Liver (tissue), 9 donors: ENCODE measurements around the gene SNAPC2. TPM values are rescaled to one million over a fixed set of nuclear protein-coding genes. Genes with fewer than 3 reads are reported as not detected.

Experiments used
- DNase-seq: peaks from one replicate; pipeline ENCODE4 v3.0.0-alpha.2; 2017; ENCODE audit warnings: low spot score
- H3K27ac ChIP-seq, 2 donors: one replicate each; pipeline ENCODE4 v1.7.0; 2013; ENCODE audit warnings: inconsistent platforms in 2 of 2, low read length in 2 of 2, control low read depth in 1 of 2, low read depth in 1 of 2, mild to moderate bottlenecking in 1 of 2
- H3K27me3 ChIP-seq, 4 donors: one replicate each; pipeline versions ENCODE4 v1.6.1 to v1.7.0; 2013; ENCODE audit warnings: low read length in 3 of 4, inconsistent platforms in 1 of 4, mild to moderate bottlenecking in 1 of 4, moderate library complexity in 1 of 4; ENCODE audit not compliant: control insufficient read depth in 4 of 4, insufficient read depth in 4 of 4
- H3K36me3 ChIP-seq, 4 donors: one replicate each; pipeline versions ENCODE4 v1.6.1 to v1.7.0; 2013; ENCODE audit warnings: low read length in 3 of 4, mild to moderate bottlenecking in 3 of 4, low read depth in 1 of 4, moderate library complexity in 1 of 4; ENCODE audit not compliant: control insufficient read depth in 4 of 4, insufficient read depth in 3 of 4
- H3K4me1 ChIP-seq, 4 donors: one replicate each; pipeline versions ENCODE4 v1.6.1 to v1.7.0; 2013; ENCODE audit warnings: low read length in 3 of 4, mild to moderate bottlenecking in 3 of 4, moderate library complexity in 1 of 4; ENCODE audit not compliant: control insufficient read depth in 4 of 4, insufficient read depth in 4 of 4
- H3K4me3 ChIP-seq, 3 donors: one replicate each; pipeline versions ENCODE4 v1.6.1 to v1.7.0; 2013; ENCODE audit warnings: low read length in 3 of 3, control low read depth in 1 of 3, low read depth in 1 of 3, mild to moderate bottlenecking in 1 of 3
- H3K9ac ChIP-seq, 2 donors: one replicate each; pipeline ENCODE4 v1.7.0; 2013; ENCODE audit warnings: low read length in 2 of 2, mild to moderate bottlenecking in 2 of 2, moderate library complexity in 2 of 2, control low read depth in 1 of 2, low read depth in 1 of 2
- H3K9me3 ChIP-seq, 4 donors: one replicate each; pipeline versions ENCODE4 v1.6.1 to v1.7.0; 2013; ENCODE audit warnings: low read length in 3 of 4; ENCODE audit not compliant: control insufficient read depth in 4 of 4
- EGR1 ChIP-seq, 2 donors: IDR thresholded peaks; 2 replicates each; pipeline ENCODE4 v1.6.1; 2016 to 2018; ENCODE audit warnings: antibody characterized with exemption in 2 of 2, low read depth in 2 of 2
- FOXA1 ChIP-seq: IDR thresholded peaks from 2 replicates; pipeline ENCODE4 v1.6.1; 2016; ENCODE audit warnings: antibody characterized with exemption
- FOXA2 ChIP-seq: IDR thresholded peaks from 2 replicates; pipeline ENCODE4 v1.6.1; 2016; ENCODE audit warnings: antibody characterized with exemption
- GABPA ChIP-seq, 2 donors: IDR thresholded peaks in 1 of 2; conservative IDR thresholded peaks in 1 of 2; 2 replicates each; pipeline ENCODE4 v1.6.1; 2016; ENCODE audit warnings: antibody characterized with exemption in 2 of 2, mild to moderate bottlenecking in 1 of 2, moderate library complexity in 1 of 2
- HNF4A ChIP-seq, 2 donors: conservative IDR thresholded peaks; 2 replicates each; pipeline ENCODE4 v1.6.1; 2016; ENCODE audit warnings: antibody characterized with exemption in 2 of 2, mild to moderate bottlenecking in 2 of 2
- JUND ChIP-seq, 2 donors: IDR thresholded peaks; 2 replicates each; pipeline ENCODE4 v1.6.1; 2016; ENCODE audit warnings: antibody characterized with exemption in 2 of 2
- NR2F2 ChIP-seq: IDR thresholded peaks from 2 replicates; pipeline ENCODE4 v1.6.1; 2016; ENCODE audit warnings: antibody characterized with exemption
- RAD21 ChIP-seq, 2 donors: IDR thresholded peaks; 2 replicates each; pipeline ENCODE4 v1.6.1; 2016; ENCODE audit warnings: antibody characterized with exemption in 2 of 2, mild to moderate bottlenecking in 2 of 2
- SP1 ChIP-seq: IDR thresholded peaks from 2 replicates; pipeline ENCODE4 v1.6.1; 2018; ENCODE audit warnings: antibody characterized with exemption, mild to moderate bottlenecking
- YY1 ChIP-seq: IDR thresholded peaks from 2 replicates; pipeline ENCODE4 v1.6.1; 2016; ENCODE audit warnings: antibody characterized with exemption, mild to moderate bottlenecking
- ZBTB33 ChIP-seq: IDR thresholded peaks from 2 replicates; pipeline ENCODE4 v1.6.1; 2016; ENCODE audit warnings: antibody characterized with exemption
- WGBS: extraction: QIAGEN DNeasy Blood & Tissue Kit; methylation state at CpG from one replicate; pipeline ENCODE4 v1.1.7; 2013; 5-methylcytosine and 5-hydroxymethylcytosine counted together
- polyA plus RNA-seq, 2 donors: library from polyadenylated mRNA; stranded (reverse) in 1 of 2; unstranded in 1 of 2; fragments of 200-250 nt in 1 of 2; fragments of >200 nt in 1 of 2; fragmentation: Nextera tagmentation in 1 of 2; extraction: Ambion mirVana in 1 of 2; gene quantifications; one replicate each; pipeline versions ENCODE4 v1.2.1 to v1.2.3, GENCODE V29; 2013 to 2015
- total RNA-seq, 2 donors: library from RNA; depleted of rRNA; stranded (reverse); fragments of >200 nt; gene quantifications; one replicate each; pipeline ENCODE4 v1.2.3, GENCODE V29; 2014
- donor health status: healthy.
- donor health status: healthy.
- donor health status: healthy.
- donor health status: healthy.
- donor health status: healthy.

The SNAPC2 gene
- total and polyA plus RNA-seq, 4 donors = 2.8 to 7.1 (median 3.3) TPM

GRCh38 chr19:7883796-7884570, 36.2 kb upstream of the SNAPC2 start:
- Histone ChIP-seq H3K4me3 (no peak overlapping the region), H3K4me1 (peaks cover 0 to 10% (median 4%) of the 10 kb centered on the region in 4 donors), H3K36me3 (no peaks in the 10 kb centered on the region), H3K27me3 (no peaks in the 10 kb centered on the region), H3K9me3 (no peaks in the 10 kb centered on the region), H3K27ac (no peak overlapping the region), H3K9ac (no peak overlapping the region)
- TF ChIP-seq EGR1 (IDR thresholded peaks at IDR 0.05; ENCODE audit: low read depth in 2 of 2) = no peak
- no peak for DNase-seq
- WGBS = 93% methylated on average over 2 of the region's 2 CpGs

- Histone ChIP-seq H3K36me3 (no peaks in the 10 kb centered on the region), H3K4me1 (peaks cover 0 to 13% (median 6%) of the 10 kb centered on the region in 4 donors), H3K27me3 (no peaks in the 10 kb centered on the region), H3K4me3 (no peak overlapping the region), H3K27ac (no peak overlapping the region), H3K9ac (no peak overlapping the region), H3K9me3 (no peaks in the 10 kb centered on the region)
- 92% methylated on average over 8 of the region's 8 CpGs for WGBS
- TF ChIP-seq RAD21 (IDR thresholded peaks at IDR 0.05) (no peak), SP1 (no peak), FOXA2 (no peak), GABPA (IDR thresholded peaks at IDR 0.05 in 1 of 2, conservative IDR thresholded peaks at IDR 0.05 in 1 of 2) (no peak), ZBTB33 (no peak), NR2F2 (no peak), HNF4A (conservative IDR thresholded peaks at IDR 0.05) (no peak), EGR1 (IDR thresholded peaks at IDR 0.05; ENCODE audit: low read depth in 2 of 2) (no peak), FOXA1 (no peak)
- no peak for DNase-seq
Measured at GRCh38 chr19:7885818-7886217, 34.3 kb upstream of the SNAPC2 start.

GRCh38 chr19:7887408-7888144, 32.6 kb upstream of the SNAPC2 start:
- H3K36me3 ChIP-seq = no peaks in the 10 kb centered on the region
- 89% methylated on average over 16 of the region's 16 CpGs for whole genome bisulfite sequencing
- H3K9me3 ChIP-seq = no peaks in the 10 kb centered on the region
- no peak for DNase-seq
- H3K9ac ChIP-seq = no peak overlapping the region
- no peaks in the 10 kb centered on the region for H3K27me3 ChIP-seq
- TF ChIP-seq ZBTB33 = no peak
- no peak for TF ChIP-seq YY1
- TF ChIP-seq JUND (IDR thresholded peaks at IDR 0.05) = no peak
- TF ChIP-seq FOXA1 = no peak
- no peak for TF ChIP-seq EGR1 (IDR thresholded peaks at IDR 0.05; ENCODE audit: low read depth in 2 of 2)
- no peak for TF ChIP-seq NR2F2
- H3K4me1 ChIP-seq = peaks cover 0 to 13% (median 6%) of the 10 kb centered on the region in 4 donors
- no peak overlapping the region for H3K27ac ChIP-seq
- no peak overlapping the region for H3K4me3 ChIP-seq
